ENCODE data around the gene CNTNAP2. TPM values are rescaled to one million over a fixed set of nuclear protein-coding genes. Genes with fewer than 3 reads are reported as not detected.

Gene CNTNAP2
- total and polyA plus RNA-seq, 2 of the 8 experiments (the other 6 are each of a cell fraction or from before 2014, with no cell fraction given), result 27.9 to 71.0 TPM

DNA sequence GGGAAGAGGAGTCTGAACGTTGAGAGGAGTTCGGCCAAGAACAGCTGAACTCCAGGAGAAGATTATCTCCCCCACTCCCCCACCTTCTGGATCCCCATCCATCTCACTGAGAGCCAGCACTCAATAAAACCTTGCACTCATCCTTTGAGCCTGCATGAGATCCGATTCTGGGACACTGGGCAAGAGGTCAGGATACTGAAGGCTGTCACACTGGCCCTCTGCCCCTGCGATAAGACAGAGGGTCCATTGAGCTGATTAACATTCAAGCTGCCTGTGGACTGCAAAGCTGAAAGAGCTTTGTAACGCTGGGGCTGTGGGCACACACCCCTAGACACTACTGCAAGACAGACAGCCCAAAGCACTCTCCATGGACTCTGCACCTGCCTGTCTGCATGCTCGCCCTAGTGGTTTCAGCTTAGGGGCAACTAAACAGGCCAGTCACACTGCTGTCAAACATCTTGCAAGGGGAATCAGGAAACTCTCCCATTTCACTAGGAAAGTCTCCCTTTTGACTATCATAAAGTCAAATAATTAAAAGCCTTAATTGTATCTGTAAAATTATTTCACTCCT lies 42.3 kb upstream of the CNTNAP2 start:
- H3K4me3 ChIP-seq (ENCODE audit: extremely low read depth in 1 of 4, insufficient read depth in 2 of 4, low read depth in 3 of 4, low read length in 4 of 4), result no peak overlapping the region
- H3K4me1 ChIP-seq (replicated peaks in 1 of 4; ENCODE audit: control insufficient read depth in 3 of 4, insufficient read depth in 4 of 4, low read length in 3 of 4), result no peaks in the 10 kb centered on the region
- H4K5ac ChIP-seq (ENCODE audit: insufficient read length, low read depth, low read length), result no peak overlapping the region
- no peak overlapping the region for H3K14ac ChIP-seq (ENCODE audit: insufficient read length)
- no peak overlapping the region for H2AK5ac ChIP-seq (ENCODE audit: low read depth, low read length)
- H3K79me2 ChIP-seq (ENCODE audit: control insufficient read depth in 1 of 2, insufficient read depth in 2 of 2, low read length in 2 of 2), result no peaks in the 10 kb centered on the region
- H2AFZ ChIP-seq (ENCODE audit: low read length), result no peak overlapping the region
- H3K4ac ChIP-seq (replicated peaks; ENCODE audit: insufficient read length, low read depth, low read length), result no peak overlapping the region
- H3K27me3 ChIP-seq (replicated peaks in 1 of 4; ENCODE audit: control insufficient read depth in 3 of 4, extremely low read depth in 1 of 4, insufficient read depth in 3 of 4, low read length in 3 of 4), result no peaks in the 10 kb centered on the region
- no peak overlapping the region for H2BK12ac ChIP-seq (ENCODE audit: low read depth, low read length)
- H3K9me3 ChIP-seq (ENCODE audit: insufficient read depth in 2 of 2, low read depth in 1 of 2, low read length in 1 of 2), result no peaks in the 10 kb centered on the region; a peak in 1 of 4 replicates
- H3K36me3 ChIP-seq (ENCODE audit: control insufficient read depth in 2 of 4, insufficient read depth in 4 of 4, low read length in 3 of 4), result no peaks in the 10 kb centered on the region
- H3K27ac ChIP-seq (ENCODE audit: low read depth, low read length), result no peak overlapping the region
- no peak overlapping the region for H3K9ac ChIP-seq (replicated peaks in 1 of 4; ENCODE audit: extremely low read depth in 1 of 4, low read depth in 3 of 4, low read length in 3 of 4)
- H3K4me2 ChIP-seq (ENCODE audit: insufficient read depth in 1 of 2, low read depth in 2 of 2, low read length in 2 of 2), result no peak overlapping the region
- no peak overlapping the region for H2BK15ac ChIP-seq (ENCODE audit: low read length)
- ChIA-PET CTCF (ENCODE audit: partially characterized antibody) (interaction anchor here (0.8 to 1.3 kb wide), 2 partner anchors 16 to 25 kb away, joined by 3 to 7 read pairs; no protein-coding TSS in a partner anchor), POLR2A (ENCODE audit: partially characterized antibody) (no interaction called here)
- no peak overlapping the region for H3K18ac ChIP-seq (ENCODE audit: extremely low read depth, low read length)
- TF ChIP-seq CHD1 (IDR thresholded peaks at IDR 0.05; ENCODE audit: low read depth, low read length) (no peak), POU5F1 (IDR thresholded peaks at IDR 0.05; ENCODE audit: low read depth, low read length) (no peak)
- H3K23ac ChIP-seq (ENCODE audit: insufficient read length), result no peak overlapping the region
- H3K79me1 ChIP-seq (ENCODE audit: low read depth, low read length), result no peaks in the 10 kb centered on the region
- no peak overlapping the region for H4K91ac ChIP-seq (replicated peaks; ENCODE audit: insufficient read length, low read length)
- no peak overlapping the region for H2BK20ac ChIP-seq (ENCODE audit: low read length)
- H3K23me2 ChIP-seq (ENCODE audit: low read depth, low read length), result no peaks in the 10 kb centered on the region
- no peak overlapping the region for H4K8ac ChIP-seq (ENCODE audit: extremely low read depth, insufficient read depth, low read length)
- no peaks in the 10 kb centered on the region for H4K20me1 ChIP-seq (replicated peaks in 1 of 2; ENCODE audit: control insufficient read depth in 1 of 2, insufficient read depth in 2 of 2, low read length in 2 of 2)
- 91% methylated on average over 6 of the region's 6 CpGs; no CpG with 5 or more reads in 1 of the 2 experiments for WGBS, 2 experiments (ENCODE audit: extremely low coverage in 1 of 2, insufficient coverage in 1 of 2, insufficient read length in 1 of 2, insufficient replicate concordance in 2 of 2, low coverage in 1 of 2, low lambda C conversion rate in 2 of 2, missing lambda C conversion rate in 1 of 2)
- H3K56ac ChIP-seq (replicated peaks; ENCODE audit: insufficient read length, low read depth, low read length), result no peak overlapping the region
- H2BK5ac ChIP-seq (ENCODE audit: low read depth, low read length), result no peak overlapping the region
- no peak for DNase-seq (ENCODE audit: low read depth in 1 of 2, low spot score in 2 of 2)
- FAIRE-seq, result no peak
- no peak overlapping the region for H2BK120ac ChIP-seq (replicated peaks; ENCODE audit: low read depth, low read length)
